HG02642 (cell line): ENCODE results near the gene ITGB2.
A peak's percentile ranks its signal among the peaks of the same experiment; 100 is the strongest.

Experiments used
- ATAC-seq: cut with Tn5 transposase; IDR thresholded peaks from one replicate; pipeline ENCODE4 v1.9.1; 2021; ENCODE audit warnings: mild to moderate bottlenecking; ENCODE audit not compliant: unreplicated experiment, poor library complexity

The ITGB2 gene

GRCh38 chr21:44956356-44957046 is 35.8 kb upstream of the ITGB2 start:
- ATAC-seq: no peak

GRCh38 chr21:44955798-44956175 is 35.1 kb upstream of the ITGB2 start:
- ATAC-seq: no peak

DNA sequence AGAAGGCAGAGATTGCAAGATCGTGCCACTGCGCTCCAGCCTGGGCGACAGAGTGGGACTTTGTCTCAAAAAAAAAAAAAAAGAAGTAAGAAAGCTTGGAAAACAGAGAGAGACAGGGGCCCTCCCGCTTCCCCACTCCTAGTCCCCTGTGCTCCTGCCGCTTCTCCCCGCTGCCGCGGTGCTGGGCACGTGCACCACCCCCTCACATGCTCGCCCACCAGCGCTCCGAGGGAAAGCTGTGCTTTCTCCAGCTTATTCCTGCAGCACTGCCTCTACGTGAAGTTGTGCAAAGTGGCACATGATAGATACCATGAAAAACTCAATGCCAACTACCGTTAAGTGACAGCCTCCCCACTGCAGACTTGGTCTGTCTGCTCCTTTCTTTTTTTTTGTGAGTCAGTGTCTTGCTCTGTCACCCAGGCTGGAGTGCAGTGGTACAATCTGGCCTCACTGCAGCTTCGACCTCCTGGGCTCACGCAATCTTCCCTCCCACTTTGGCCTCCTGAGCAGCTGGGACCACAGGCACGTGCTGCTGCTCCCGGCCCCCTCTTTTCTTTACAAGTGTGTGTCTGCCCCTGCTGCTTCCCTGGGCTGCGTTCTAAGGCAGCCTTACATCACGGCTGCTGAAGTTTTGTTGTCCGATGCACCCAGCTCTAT is 34.6 kb upstream of the ITGB2 start:
- ATAC-seq: no peak

DNA sequence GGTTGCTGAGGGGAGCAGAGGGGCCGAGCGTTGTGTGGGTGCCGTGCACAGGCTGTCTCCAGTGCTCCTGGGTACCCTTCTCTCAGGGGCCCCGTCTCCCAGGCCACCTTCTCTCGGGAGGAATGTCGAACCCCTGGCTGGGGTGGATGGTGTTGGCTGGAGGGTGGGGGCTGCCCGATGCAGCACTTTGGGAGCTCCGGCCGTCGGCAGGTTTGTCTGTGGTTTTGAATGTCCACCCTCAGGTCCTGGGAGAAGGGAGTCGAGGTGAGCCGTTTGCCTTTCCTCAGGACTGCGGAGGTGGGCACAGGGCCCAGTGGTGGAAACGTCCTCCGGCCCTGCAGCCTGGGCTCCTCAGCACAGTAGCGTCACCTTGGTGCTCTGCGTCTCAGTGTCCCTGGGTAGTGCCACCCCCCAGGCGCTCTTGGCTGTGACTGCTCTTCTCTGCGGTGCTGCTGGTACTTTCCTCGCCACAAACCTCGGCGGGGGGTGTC is 33.6 kb upstream of the ITGB2 start:
- no peak for ATAC-seq

- ATAC-seq: no peak
Measured at GRCh38 chr21:44953628-44954021, 32.9 kb upstream of the ITGB2 start.

DNA sequence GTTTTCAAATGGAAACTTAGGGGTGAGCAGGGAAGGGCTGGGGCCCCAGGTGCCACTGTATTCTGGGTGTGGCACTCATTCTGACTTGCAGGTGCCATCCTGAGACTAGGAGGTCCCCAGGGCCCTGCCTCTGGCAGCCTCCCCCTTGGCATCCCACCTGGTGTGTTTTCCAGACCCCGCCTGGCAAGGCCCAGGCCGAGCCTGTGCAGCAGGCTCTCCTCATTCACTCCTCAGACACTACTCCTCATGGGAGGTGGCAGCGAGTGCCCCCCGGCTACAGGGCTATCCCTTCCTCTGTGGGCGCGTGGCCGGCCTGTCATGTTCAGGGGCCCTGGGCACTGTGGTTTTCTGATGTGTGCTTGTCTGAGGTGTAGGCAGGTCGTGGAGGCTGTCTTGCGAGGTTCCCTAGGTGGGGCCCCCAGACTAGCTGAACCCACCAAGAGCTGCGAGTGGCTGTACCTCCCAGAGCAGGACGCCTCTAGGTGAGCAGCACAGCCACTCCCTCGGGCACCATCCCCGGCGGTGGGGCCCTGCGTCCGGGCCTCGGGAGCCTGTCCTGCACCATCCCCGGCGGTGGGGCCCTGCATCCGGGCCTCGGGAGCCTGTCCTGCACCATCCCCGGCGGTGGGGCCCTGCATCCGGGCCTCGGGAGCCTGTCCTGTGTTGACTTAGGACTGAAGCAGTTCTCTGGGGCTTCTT is 32.4 kb upstream of the ITGB2 start:
- no peak for ATAC-seq

GRCh38 chr21:44952116-44952928 is 31.6 kb upstream of the ITGB2 start:
- no peak for ATAC-seq

DNA sequence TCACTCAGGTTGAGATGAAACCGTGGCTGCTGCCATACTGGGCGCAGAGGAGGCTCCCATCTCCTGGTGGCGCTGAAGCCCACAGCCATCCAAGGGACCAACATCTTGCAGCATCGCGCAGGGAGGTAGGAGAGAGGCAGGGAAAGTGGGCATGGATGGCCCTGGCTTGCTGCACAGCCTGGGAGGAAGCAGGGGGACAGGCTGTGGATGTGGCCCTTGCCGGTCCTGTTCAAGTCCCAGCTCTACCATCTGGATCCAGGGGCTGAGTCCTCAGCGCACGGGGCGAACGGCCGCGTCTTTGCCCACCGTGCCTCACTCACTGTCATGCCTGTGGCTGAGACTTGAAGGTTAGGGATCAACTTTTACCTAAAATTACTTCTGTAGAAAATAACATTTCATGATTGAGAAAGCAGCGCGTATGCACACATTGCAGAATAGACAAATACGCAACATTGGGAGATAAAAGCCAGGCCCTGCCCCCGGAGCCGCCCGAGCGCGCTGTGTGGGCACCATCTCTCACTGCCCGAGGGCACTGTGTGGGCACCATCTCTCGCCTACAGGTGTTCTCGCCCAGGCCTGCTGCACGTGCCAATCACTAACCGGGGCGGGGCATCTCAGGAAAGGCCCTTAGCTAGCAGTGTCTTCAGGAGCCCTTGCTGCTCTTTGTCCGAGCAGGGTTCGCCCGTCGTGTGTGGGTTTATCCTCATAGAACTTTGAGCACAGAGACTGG is 30.7 kb upstream of the ITGB2 start:
- no peak for ATAC-seq

DNA sequence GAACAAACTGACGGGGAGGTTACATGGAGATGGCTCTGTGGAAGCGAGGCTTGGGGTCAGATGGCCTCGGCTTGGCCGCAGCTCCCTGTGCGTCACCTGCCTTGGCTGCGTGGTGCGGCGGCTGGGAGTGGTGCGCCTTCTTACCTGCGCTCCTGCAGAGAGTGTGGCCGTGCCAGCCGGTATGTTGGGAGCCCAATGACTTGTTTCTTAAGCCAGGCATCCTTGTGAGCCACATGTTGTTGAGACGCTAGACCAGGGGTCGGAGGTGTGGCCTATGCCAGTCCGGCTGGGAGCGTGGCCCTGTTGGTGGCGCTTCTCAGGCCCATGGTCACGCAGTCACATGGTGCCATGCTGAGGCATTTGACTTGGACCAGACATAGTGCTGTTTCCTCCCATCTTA is 29.7 kb upstream of the ITGB2 start:
- ATAC-seq: no peak

GRCh38 chr21:44949779-44950198 is 29.1 kb upstream of the ITGB2 start:
- peak; percentile 55 for ATAC-seq

DNA sequence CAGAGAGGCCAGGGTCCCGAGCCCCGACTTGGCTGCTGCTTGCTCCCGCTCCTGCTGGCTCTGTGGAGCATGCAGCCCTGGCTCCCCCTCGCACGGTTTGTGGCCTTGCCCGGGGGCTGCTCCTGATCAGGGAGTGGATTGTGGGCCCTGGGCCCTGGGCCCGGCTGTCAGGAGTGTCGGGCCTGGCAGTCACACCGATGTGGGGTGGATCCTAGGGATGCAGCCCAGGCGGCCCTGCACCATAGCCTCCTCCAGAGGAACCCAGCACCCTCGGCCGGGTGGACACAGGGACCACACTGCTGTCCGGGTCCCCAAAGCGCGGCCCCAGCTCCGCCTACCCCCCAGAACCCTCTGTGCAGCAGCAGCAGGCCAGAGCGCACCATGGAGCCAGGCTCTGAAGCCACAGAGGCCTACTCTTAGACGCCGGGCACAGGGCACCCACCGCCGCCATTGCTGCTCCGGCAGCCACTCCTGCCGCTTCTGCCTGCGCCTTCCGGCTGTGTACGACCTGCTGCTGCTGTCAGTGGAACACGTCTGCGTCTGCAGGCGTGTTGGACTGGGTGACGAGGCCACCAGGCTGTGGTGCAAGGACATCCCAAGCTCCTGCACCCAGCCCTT is 28.6 kb upstream of the ITGB2 start:
- peak; percentile 17 for ATAC-seq

DNA sequence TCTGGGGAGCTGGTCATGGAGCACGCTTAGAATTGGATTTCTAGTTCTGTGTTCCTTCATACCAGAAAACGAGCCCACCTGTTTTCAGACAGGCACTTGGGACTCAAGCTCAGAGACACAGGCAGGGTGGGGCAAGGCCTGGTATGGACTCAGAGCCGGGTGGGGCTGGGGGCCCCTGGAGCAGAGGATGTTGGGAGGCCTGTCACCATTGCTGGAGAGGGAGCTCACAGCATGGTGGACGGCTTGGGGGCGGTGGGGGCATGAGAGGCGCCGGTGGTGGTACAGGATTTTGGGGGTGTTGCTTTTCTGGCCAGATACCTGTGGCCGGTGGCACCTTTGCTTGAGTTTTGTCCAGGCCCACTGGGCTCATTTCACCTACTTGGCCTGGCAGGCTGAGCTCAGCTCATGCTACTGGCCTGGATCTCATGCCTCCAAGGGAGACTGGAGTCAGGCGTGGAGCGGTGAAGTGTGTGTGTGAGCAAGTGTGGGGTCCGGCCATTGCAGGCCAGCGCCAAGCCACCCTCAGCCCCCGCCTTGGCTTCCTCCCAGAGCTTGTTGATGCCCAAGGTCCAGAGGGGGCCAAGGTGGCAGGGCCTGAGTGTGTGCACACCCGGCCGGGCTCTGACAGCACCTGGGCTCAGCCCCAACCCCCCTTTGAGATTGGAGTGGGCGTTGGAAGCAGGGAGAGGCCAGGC is 27.9 kb upstream of the ITGB2 start:
- no peak for ATAC-seq

DNA sequence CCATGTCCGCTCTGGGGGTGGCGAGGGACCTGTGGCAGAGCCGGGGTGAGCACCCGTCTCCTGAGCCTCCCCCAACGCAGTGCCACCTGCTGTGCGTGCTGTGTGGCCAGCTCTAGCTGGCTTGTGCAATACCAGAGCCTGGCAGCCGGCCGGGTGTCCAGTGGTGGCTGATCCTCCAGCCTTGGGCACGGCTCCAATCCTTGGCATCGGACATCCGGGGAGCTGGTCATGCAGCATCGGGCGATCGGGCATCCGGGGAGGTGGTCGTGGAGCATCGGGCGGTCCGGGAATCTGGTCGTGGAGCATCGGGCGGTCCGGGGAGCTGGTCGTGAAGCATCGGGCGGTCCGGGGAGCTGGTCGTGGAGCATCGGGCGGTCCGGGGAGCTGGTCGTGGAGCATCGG is 27.2 kb upstream of the ITGB2 start:
- ATAC-seq: no peak

DNA sequence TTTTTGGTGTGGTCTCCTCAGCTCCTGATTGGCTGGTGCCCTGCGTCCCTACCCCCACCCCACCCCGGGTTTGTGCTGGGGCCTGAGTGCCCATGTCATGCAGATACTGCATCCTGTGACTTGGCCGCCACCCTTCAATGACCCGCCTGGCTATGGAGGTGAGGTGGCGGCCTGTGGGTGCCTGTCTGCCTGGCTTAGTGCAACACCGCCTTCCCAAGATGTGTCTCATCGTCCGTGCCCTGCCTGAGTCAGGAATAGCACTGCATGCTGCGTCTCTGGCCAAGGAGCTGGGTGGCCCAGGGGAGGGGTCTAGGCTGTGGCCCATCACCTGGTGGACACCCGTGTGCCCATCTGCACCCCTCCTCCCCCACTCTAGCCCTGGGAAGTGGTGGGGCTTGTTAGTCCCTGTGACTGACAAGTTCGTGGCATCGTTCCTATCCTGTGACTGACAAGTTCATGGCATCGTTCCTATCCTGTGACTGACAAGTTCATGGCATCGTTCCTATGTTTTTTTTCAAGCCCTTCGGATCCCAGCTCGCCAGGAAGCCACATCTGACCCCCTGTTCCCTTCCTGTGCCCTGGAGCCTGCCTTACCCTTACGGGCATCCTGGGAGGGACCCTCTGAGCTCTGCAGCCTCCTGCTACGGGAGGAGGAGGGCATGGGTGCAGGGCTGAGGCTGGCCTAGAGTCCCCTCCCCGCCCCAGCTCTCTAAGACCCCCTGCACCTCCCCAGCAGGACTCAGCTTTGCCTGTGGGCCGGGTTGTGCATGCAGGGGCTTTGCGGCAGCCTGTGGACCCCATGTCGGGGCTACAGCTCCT is 26.6 kb upstream of the ITGB2 start:
- no peak for ATAC-seq

DNA sequence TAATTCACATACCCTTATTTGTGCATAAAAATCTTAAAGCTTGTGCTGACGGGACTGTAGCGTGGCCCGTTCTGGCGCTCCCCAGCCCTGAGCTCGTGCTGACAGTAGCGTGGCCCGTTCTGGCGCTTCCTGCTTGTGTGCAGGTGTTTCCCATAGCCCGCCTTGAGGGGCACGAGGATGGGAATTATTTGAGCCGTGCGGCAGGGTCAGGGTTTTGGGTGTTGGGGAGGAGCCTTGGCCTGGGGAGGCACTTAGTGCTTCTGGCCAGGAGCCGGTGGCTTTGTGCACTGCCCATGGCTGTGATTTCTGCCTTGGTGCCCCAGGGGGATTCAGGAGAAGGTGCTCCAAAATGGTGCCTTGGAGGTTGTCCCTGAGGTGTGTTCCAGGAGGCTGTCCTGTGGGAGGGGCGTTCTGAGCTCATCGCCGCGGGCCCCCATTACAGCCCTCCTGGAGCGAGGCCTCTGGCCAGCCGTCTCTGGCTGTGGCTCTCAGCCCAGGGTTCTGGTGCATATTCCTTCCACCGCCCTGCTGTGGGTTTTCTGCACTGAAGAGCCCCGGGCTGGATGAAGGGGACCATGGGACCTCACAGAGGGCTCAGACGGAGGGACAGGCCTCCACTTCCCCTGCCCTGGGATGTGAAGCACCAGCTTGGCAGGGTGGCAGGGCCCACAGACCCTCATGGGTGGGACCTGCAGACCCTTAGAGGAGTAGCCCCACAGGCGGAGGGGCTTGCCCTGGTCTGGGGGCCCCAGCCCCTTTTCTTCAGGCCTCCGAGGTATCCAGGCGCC is 25.7 kb upstream of the ITGB2 start:
- no peak for ATAC-seq

GRCh38 chr21:44944596-44944995 is 23.9 kb upstream of the ITGB2 start:
- no peak for ATAC-seq
